PC-9 (cell line): ENCODE results near the gene XPNPEP3. TPM values are rescaled to one million over a fixed set of nuclear protein-coding genes. Genes with fewer than 3 reads are reported as not detected.

Experiments
- BruUV-seq: library from RNA; stranded (reverse); fragments of 400-500 nt; replicated peaks from 2 replicates; lab custom pipeline; 2021; lab: Mats Ljungman, UMichigan
- CTCF ChIA-PET: fragments of 300-600 bp; sonication (Branson Sonifier 250); formaldehyde crosslinking; loops from one replicate; lab custom pipeline; 2022; ENCODE audit warnings: antibody characterized with exemption; lab: Charles Lee
- POLR2A ChIA-PET: fragments of 300-600 bp; sonication (Branson Sonifier 250); formaldehyde crosslinking; loops from one replicate; lab custom pipeline; 2022; ENCODE audit warnings: antibody characterized with exemption; ENCODE audit not compliant: unreplicated experiment; lab: Charles Lee
- DNase-seq, 2 experiments: peaks; one replicate each; pipeline versions ENCODE4 v3.0.0 to v3.0.0-alpha.2; 2015 to 2022; ENCODE audit warnings: mixed read lengths in 1 of 2
- H2AFZ ChIP-seq: fragments of 200-600 bp; sonication (generic); 2 replicates; pipeline ENCODE4 v1.8.1; 2017; ENCODE audit warnings: antibody characterized with exemption
- H3F3A ChIP-seq: fragments of 200-600 bp; sonication (generic); 2 replicates; pipeline ENCODE4 v1.8.1; 2017; ENCODE audit warnings: antibody characterized with exemption, mild to moderate bottlenecking, low read depth; ENCODE audit not compliant: insufficient read depth
- H3K27ac ChIP-seq: fragments of 200-600 bp; sonication (generic); 2 replicates; pipeline ENCODE4 v1.6.1; 2016; ENCODE audit warnings: mixed run types
- H3K27me3 ChIP-seq: fragments of 200-600 bp; sonication (generic); 2 replicates; pipeline ENCODE4 v1.6.1; 2016; ENCODE audit warnings: low read depth, mixed run types; ENCODE audit not compliant: insufficient read depth
- H3K36me3 ChIP-seq: fragments of 200-600 bp; sonication (generic); 2 replicates; pipeline ENCODE4 v1.6.1; 2016; ENCODE audit warnings: low read depth, mixed run types
- H3K4me1 ChIP-seq: fragments of 200-600 bp; sonication (generic); replicated peaks from 2 replicates; pipeline ENCODE4 v1.6.1; 2016; ENCODE audit warnings: mixed run types; ENCODE audit not compliant: insufficient read depth
- H3K4me2 ChIP-seq: fragments of 200-600 bp; sonication (generic); 2 replicates; pipeline ENCODE4 v1.6.1; 2017; ENCODE audit warnings: mixed run types
- H3K4me3 ChIP-seq: fragments of 200-600 bp; sonication (generic); 2 replicates; pipeline ENCODE4 v1.6.1; 2016; ENCODE audit warnings: mixed run types
- H3K79me2 ChIP-seq: fragments of 200-600 bp; sonication (generic); 2 replicates; pipeline ENCODE4 v1.6.1; 2017; ENCODE audit warnings: low read depth, mixed run types
- H3K9me2 ChIP-seq: fragments of 200-600 bp; sonication (generic); 2 replicates; pipeline ENCODE4 v1.8.1; 2017; ENCODE audit warnings: mild to moderate bottlenecking; ENCODE audit not compliant: insufficient read depth
- H3K9me3 ChIP-seq: fragments of 200-600 bp; sonication (generic); 2 replicates; pipeline ENCODE4 v1.8.1; 2016; ENCODE audit warnings: low read depth; ENCODE audit not compliant: insufficient read depth
- H4K20me1 ChIP-seq: fragments of 200-600 bp; sonication (generic); 2 replicates; pipeline ENCODE4 v1.8.1; 2017; ENCODE audit not compliant: insufficient read depth
- EZH2 ChIP-seq: fragments of 200-600 bp; sonication (generic); IDR thresholded peaks from 2 replicates; pipeline ENCODE4 v1.8.0; 2017; ENCODE audit warnings: antibody characterized with exemption, low read depth
- intact Hi-C: fragments of 100-400 bp; cut with micrococcal nuclease; formaldehyde crosslinking; loops from one replicate; pipeline ENCODE4 v1.10.0; 2022; ENCODE audit not compliant: unreplicated experiment
- total RNA-seq: library from RNA; stranded (reverse); gene quantifications from 2 replicates; pipeline ENCODE4 v1.2.3, GENCODE V29; 2021
- TF ChIP-seq, protein P1 (sequence below): fragments of 200-600 bp; sonication (generic); conservative IDR thresholded peaks from 2 replicates; pipeline ENCODE4 v1.6.1; 2017; ENCODE audit warnings: mixed run types, antibody characterized with exemption, mild to moderate bottlenecking, moderate library complexity

Gene XPNPEP3
- total RNA-seq, 1 experiment from 2014 or later: 42.7 TPM

DNA sequence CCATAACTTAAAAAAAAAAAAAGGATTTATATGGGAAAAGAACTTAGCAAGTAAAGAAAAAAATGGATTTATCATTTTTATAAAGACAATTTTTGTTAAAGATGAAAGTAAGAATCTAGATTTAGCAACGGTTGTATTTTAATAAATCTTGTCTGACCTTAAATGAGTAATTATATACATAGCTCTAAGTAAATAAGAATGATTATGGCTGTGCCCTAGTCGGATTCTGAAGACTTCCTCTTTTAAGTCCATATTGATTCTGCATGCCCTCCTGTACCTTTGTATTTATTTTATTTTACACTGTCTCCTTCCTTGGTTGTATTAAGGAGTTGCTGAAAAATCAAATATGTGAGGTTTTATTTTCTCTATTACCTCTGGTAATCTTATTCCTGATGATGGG, 101.4 kb downstream of the XPNPEP3 start:
- Histone ChIP-seq H3K9me3 (no peaks in the 10 kb centered on the region), H3K4me3 (no peak overlapping the region), H3K79me2 (peaks cover 80% of the 10 kb centered on the region), H3K36me3 (peaks cover 36% of the 10 kb centered on the region), H4K20me1 (peaks cover 26% of the 10 kb centered on the region), H3F3A (peaks cover 14% of the 10 kb centered on the region; the same call in 1 of the 2 replicates), H3K4me1 (peaks cover 2% of the 10 kb centered on the region), H3K9me2 (no peaks in the 10 kb centered on the region), H3K27ac (no peak overlapping the region), H3K4me2 (no peak overlapping the region), H2AFZ (no peak overlapping the region), H3K27me3 (no peaks in the 10 kb centered on the region)
- TF ChIP-seq, protein P1, sequence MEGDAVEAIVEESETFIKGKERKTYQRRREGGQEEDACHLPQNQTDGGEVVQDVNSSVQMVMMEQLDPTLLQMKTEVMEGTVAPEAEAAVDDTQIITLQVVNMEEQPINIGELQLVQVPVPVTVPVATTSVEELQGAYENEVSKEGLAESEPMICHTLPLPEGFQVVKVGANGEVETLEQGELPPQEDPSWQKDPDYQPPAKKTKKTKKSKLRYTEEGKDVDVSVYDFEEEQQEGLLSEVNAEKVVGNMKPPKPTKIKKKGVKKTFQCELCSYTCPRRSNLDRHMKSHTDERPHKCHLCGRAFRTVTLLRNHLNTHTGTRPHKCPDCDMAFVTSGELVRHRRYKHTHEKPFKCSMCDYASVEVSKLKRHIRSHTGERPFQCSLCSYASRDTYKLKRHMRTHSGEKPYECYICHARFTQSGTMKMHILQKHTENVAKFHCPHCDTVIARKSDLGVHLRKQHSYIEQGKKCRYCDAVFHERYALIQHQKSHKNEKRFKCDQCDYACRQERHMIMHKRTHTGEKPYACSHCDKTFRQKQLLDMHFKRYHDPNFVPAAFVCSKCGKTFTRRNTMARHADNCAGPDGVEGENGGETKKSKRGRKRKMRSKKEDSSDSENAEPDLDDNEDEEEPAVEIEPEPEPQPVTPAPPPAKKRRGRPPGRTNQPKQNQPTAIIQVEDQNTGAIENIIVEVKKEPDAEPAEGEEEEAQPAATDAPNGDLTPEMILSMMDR: no peak
- no peak for TF ChIP-seq EZH2
- DNase-seq: no peak
- ChIA-PET POLR2A (no interaction called here), CTCF (interaction anchor here (0.7 kb wide), 1 partner anchor 13 kb away, joined by 4 read pairs; no protein-coding TSS in a partner anchor)
- intact Hi-C loops: no loop called here
- BruUV-seq: no TSS peak

DNA sequence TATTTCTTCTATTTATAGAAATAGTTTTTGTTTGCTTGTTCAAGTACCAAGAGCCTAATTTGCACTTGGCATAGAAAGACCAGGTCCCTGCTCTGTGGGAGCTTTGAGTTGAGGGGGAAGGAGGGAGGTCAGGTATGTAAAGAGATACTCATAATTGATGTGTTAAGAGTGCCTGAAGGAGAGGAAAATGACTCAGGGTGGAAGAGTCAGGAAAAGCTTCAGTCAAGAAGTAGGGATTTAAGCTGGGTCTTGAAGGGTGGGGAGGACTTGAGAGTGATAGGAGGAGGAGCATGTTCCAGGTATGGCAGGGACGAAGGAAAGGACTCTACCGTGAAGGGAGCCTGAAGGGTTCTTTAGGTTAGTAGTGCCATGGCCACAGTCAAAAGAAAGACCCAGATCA, 103.2 kb downstream of the XPNPEP3 start:
- no peak overlapping the region for H2AFZ ChIP-seq
- H3K4me3 ChIP-seq: no peak overlapping the region
- no peaks in the 10 kb centered on the region for H3K27me3 ChIP-seq
- POLR2A ChIA-PET: no interaction called here
- no peaks in the 10 kb centered on the region for H3K9me3 ChIP-seq
- peaks cover 33% of the 10 kb centered on the region for H3K36me3 ChIP-seq
- H3K4me2 ChIP-seq: no peak overlapping the region
- H3K9me2 ChIP-seq: no peaks in the 10 kb centered on the region
- CTCF ChIA-PET: interaction anchor here (0.7 kb wide), 1 partner anchor 64 kb away, joined by 3 read pairs; no protein-coding TSS in a partner anchor
- peaks cover 6% of the 10 kb centered on the region; the same call in 1 of the 2 replicates for H3F3A ChIP-seq
- DNase-seq: no peak
- TF ChIP-seq, protein P1: no peak
- no peak for TF ChIP-seq EZH2
- H3K4me1 ChIP-seq: no peaks in the 10 kb centered on the region
- intact Hi-C loops: no loop called here
- H4K20me1 ChIP-seq: peaks cover 17% of the 10 kb centered on the region; the same call in 1 of the 2 replicates
- peaks cover 61% of the 10 kb centered on the region for H3K79me2 ChIP-seq
- BruUV-seq: no TSS peak
- no peak overlapping the region for H3K27ac ChIP-seq

DNA sequence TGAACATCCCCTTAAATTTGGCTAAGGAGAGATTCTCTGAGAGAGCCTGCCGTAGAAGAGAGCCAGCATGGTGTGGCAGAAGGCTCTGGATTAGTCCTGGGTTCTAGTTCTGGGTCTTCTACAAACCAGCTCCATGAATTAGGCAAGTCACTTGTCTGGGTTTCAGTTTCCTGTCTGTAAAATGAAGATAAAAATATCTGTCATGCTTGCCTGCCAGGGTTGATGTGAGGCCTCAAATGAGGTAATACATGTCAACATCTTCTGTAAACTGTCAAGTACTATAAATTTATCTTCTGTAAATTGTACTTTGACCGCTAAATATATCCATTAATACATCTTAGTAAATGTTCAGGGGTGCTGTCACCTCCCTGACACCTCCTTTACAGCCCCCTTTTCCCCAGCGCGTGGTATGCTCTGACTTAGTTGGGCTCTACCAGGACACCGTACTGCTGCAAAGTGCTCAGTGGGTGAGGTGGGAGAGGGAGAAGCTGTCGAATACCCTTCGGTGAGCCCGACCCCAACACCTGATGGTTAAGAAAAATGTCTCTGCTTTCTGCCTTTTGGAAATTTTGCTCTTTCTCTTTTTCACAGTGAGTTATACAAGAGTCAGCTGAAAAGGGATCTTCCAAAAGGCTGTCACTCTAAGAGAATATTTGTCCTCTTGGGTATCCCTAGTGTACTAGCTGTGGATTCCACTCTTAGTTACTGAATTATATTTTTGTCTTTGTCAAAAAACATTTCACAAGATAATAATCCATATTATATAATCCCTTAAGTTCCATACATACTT, 109.2 kb downstream of the XPNPEP3 start:
- H3K79me2 ChIP-seq: peaks cover 8% of the 10 kb centered on the region; the same call in 1 of the 2 replicates
- no peaks in the 10 kb centered on the region for H3K4me1 ChIP-seq
- H3K4me3 ChIP-seq: no peak overlapping the region
- H3K27ac ChIP-seq: no peak overlapping the region
- H3K27me3 ChIP-seq: no peaks in the 10 kb centered on the region
- 0 out of 2 replicates have a peak, but pooled peaks cover 3% of the 10 kb centered on the region for H4K20me1 ChIP-seq
- H3K36me3 ChIP-seq: peaks cover 44% of the 10 kb centered on the region
- no peak for DNase-seq
- POLR2A ChIA-PET: no interaction called here
- intact Hi-C loops: no loop called here
- no peak overlapping the region for H2AFZ ChIP-seq
- no TSS peak for BruUV-seq
- no peak overlapping the region for H3K4me2 ChIP-seq
- H3F3A ChIP-seq: peaks cover 29% of the 10 kb centered on the region
- no peaks in the 10 kb centered on the region for H3K9me3 ChIP-seq
- no peaks in the 10 kb centered on the region for H3K9me2 ChIP-seq
- TF ChIP-seq EZH2: no peak
- TF ChIP-seq, protein P1: no peak
- CTCF ChIA-PET: no interaction called here
